Effector memory CD8-positive, alpha-beta T cell (primary cell): Measurements from ENCODE around the gene GANAB.
A peak's percentile ranks its signal among the peaks of the same experiment; 100 is the strongest.
"Not testable (repeated sequence)": the region's sequence is repeated elsewhere in the genome, so short reads cannot be mapped to it uniquely, and the experiment has no call there.

Experiments
- ATAC-seq: fragments of 150-1000 bp; cut with Tn5 transposase; replicated peaks from 2 replicates; pipeline ENCODE4 v1.10.0; 2021; ENCODE audit warnings: mild to moderate bottlenecking, moderate library complexity
- DNase-seq, 3 experiments: peaks; one replicate each; pipeline ENCODE4 v3.0.0; 2021
- H3K27ac Mint-ChIP-seq, 2 donors: one replicate each; pipeline ENCODE4 v1.8.0; 2022; ENCODE audit warnings: mild to moderate bottlenecking in 2 of 2, mixed read lengths in 2 of 2, moderate library complexity in 2 of 2
- H3K27me3 Mint-ChIP-seq, 2 donors: one replicate each; pipeline ENCODE4 v1.8.0; 2022; ENCODE audit warnings: mixed read lengths in 2 of 2
- H3K36me3 Mint-ChIP-seq: one replicate; pipeline ENCODE4 v1.8.0; 2022; ENCODE audit warnings: mild to moderate bottlenecking, moderate library complexity, mixed read lengths; ENCODE audit not compliant: insufficient read depth
- H3K4me1 Mint-ChIP-seq, 2 donors: one replicate each; pipeline ENCODE4 v1.8.0; 2022; ENCODE audit warnings: low read depth in 2 of 2, mixed read lengths in 2 of 2
- H3K4me3 Mint-ChIP-seq, 2 donors: one replicate each; pipeline ENCODE4 v1.8.0; 2022; ENCODE audit warnings: mild to moderate bottlenecking in 2 of 2, mixed read lengths in 2 of 2, moderate library complexity in 2 of 2
- H3K9me3 Mint-ChIP-seq, 2 donors: one replicate each; pipeline ENCODE4 v1.8.0; 2022; ENCODE audit warnings: mixed read lengths in 2 of 2

GANAB gene

DNA sequence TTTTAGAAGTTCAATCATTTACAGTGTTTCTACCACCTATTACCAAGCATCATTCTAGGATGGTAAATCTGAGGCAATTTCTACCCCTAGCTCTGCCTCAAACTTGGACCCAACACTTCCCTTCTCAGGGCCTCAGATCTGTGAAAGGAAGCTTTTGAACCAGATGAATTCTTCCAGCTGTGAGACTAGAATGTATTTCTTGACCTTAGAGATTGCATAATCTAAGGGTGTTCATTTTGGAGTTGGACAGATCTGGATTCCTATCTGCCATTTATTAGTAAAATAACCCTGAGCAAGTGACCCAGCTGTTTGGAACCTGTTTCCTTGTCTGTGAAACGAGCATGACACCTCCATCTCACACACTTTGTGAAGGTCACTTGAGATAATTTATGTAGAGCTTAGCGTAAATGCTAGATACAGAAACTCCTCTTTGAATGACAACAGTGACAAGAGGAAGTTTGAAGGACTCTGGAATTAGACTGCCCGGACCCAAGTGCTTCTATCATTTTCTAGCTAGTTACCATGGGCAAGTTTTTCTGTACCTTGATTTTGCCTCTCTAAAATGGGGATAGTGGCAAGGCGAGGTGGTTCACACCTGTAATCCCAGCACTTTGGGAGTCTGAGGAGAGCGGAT lies 10.5 kb upstream of the GANAB start:
- Mint-ChIP-seq H3K27ac (no peak overlapping the region), H3K4me1 (peaks cover 12% of the 10 kb centered on the region in 2 donors), H3K27me3 (no peaks in the 10 kb centered on the region), H3K36me3 (peaks cover 38% of the 10 kb centered on the region), H3K9me3 (no peaks in the 10 kb centered on the region), H3K4me3 (no peak overlapping the region)
- ATAC-seq (no peak), DNase-seq (no peak)

GRCh38 chr11:62654297-62654696 lies 7.9 kb upstream of the GANAB start:
- ATAC-seq, result no peak
- Mint-ChIP-seq H3K4me1 (peaks cover 12 to 20% of the 10 kb centered on the region in 2 donors), H3K9me3 (no peaks in the 10 kb centered on the region), H3K4me3 (peak overlapping the region; percentile 56 to 93), H3K27me3 (no peaks in the 10 kb centered on the region), H3K36me3 (peaks cover 30% of the 10 kb centered on the region), H3K27ac (peak overlapping the region; percentile 97 to 99)
- DNase-seq, result no peak

- Mint-ChIP-seq H3K4me3 (peak overlapping the region; percentile 93 to 95), H3K27me3 (no peaks in the 10 kb centered on the region), H3K4me1 (peaks cover 12 to 20% of the 10 kb centered on the region in 2 donors), H3K27ac (peak overlapping the region; percentile 97 to 99), H3K9me3 (no peaks in the 10 kb centered on the region), H3K36me3 (peaks cover 33% of the 10 kb centered on the region)
- DNase-seq (peak in 1 of 3 experiments; percentile 28), ATAC-seq (peak; percentile 3)
Observed at GRCh38 chr11:62652161-62653006, 6.0 kb upstream of the GANAB start.

DNA sequence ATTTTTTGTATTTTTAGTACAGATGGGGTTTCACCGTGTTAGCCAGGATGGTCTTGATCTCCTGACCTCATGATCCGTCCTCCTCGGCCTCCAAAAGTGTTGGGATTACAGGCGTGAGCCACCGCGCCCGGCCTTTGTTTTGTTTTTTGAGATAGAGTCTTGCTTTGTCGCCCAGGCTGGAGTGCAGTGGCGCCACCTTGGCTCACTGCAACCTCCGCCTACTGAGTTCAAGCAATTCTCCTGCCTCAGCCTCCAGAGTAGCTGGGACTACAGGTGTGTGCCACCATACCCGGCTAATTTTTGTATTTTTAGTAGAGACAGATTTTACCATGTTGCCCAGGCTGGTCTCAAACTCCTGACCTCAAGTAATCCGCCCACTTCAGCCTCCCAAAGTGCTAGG lies 3.9 kb upstream of the GANAB start:
- H3K36me3 Mint-ChIP-seq, result peaks cover 43% of the 10 kb centered on the region
- H3K4me3 Mint-ChIP-seq, ATAC-seq, DNase-seq, H3K27me3 Mint-ChIP-seq, H3K9me3 Mint-ChIP-seq: not testable (repeated sequence)
- H3K4me1 Mint-ChIP-seq, result peaks cover 17 to 25% of the 10 kb centered on the region in 2 donors
- peak overlapping the region in 1 of 2 donors; percentile 49 for H3K27ac Mint-ChIP-seq

DNA sequence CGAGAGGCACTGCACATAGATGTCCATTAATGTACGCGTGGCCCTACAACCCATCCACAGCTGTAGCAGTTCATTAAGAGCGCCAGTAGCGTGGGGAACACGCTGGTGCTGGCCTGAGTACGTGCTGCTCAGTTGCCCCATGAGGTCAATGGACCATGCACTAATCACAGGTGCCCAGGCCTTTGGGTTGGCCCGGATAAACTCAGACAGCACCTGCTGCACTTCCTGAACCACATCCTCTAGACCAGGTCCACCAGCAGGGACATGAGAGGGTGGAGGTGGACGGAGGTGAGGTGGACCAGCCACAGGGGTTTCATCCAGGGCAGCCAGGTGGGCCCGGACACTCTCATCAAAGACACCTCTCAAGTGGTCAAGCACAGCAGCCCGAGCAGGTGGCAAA lies 3.1 kb upstream of the GANAB start:
- H3K36me3 Mint-ChIP-seq, result peaks cover 43% of the 10 kb centered on the region
- H3K9me3 Mint-ChIP-seq, result no peaks in the 10 kb centered on the region
- no peak overlapping the region for H3K4me3 Mint-ChIP-seq
- DNase-seq (no peak), ATAC-seq (no peak)
- no peak overlapping the region for H3K27ac Mint-ChIP-seq
- H3K4me1 Mint-ChIP-seq, result peaks cover 21 to 29% of the 10 kb centered on the region in 2 donors
- H3K27me3 Mint-ChIP-seq, result no peaks in the 10 kb centered on the region

GRCh38 chr11:62648967-62649364 lies 2.6 kb upstream of the GANAB start:
- H3K27me3 Mint-ChIP-seq, result no peaks in the 10 kb centered on the region
- DNase-seq, result no peak
- no peaks in the 10 kb centered on the region for H3K9me3 Mint-ChIP-seq
- H3K4me1 Mint-ChIP-seq, result peaks cover 21 to 29% of the 10 kb centered on the region in 2 donors
- no peak for ATAC-seq
- peaks cover 41% of the 10 kb centered on the region for H3K36me3 Mint-ChIP-seq
- no peak overlapping the region for H3K4me3 Mint-ChIP-seq
- no peak overlapping the region for H3K27ac Mint-ChIP-seq

DNA sequence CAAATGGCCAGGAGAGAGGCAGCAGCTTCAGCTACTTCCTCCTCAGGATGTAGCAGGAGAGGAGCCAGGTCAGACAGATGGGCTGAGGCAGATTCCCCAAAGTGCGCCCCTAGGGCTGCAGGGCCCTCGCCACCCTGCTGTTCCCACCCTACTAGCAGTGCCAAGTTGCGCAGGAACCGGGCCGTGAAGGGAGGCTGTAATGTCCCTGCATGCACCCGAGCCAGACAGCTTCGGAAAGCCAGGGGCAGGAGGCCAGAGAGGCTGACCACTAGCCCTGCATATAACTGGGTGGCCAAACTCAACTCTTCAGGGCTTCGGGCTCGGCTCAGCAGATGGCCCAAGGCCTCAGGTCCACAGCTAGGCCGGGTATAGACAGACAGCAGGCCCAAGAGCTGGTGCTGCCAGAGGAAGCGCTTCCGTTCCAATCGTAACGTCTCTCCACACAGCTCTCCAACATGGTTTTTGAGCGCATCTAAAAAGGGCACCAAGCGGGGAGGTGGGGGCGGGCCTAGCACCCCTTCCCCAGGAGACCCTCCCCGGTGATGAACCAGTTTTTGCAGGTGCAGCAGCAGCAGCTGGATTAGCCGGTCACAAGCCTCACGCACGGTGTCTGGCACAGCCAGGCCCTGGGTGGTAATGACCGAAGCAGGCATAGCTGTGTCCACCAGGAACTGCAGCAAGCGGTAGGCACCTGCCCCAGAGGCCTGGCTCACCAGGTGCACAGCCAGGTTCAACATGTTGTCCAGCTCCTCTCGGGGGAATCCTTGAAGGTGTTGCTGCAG lies 2.0 kb upstream of the GANAB start:
- H3K27me3 Mint-ChIP-seq, result no peaks in the 10 kb centered on the region
- no peaks in the 10 kb centered on the region for H3K9me3 Mint-ChIP-seq
- peaks cover 18 to 27% of the 10 kb centered on the region in 2 donors for H3K4me1 Mint-ChIP-seq
- ATAC-seq, result no peak
- H3K36me3 Mint-ChIP-seq, result peaks cover 38% of the 10 kb centered on the region
- H3K4me3 Mint-ChIP-seq, result no peak overlapping the region
- H3K27ac Mint-ChIP-seq, result no peak overlapping the region
- no peak for DNase-seq

DNA sequence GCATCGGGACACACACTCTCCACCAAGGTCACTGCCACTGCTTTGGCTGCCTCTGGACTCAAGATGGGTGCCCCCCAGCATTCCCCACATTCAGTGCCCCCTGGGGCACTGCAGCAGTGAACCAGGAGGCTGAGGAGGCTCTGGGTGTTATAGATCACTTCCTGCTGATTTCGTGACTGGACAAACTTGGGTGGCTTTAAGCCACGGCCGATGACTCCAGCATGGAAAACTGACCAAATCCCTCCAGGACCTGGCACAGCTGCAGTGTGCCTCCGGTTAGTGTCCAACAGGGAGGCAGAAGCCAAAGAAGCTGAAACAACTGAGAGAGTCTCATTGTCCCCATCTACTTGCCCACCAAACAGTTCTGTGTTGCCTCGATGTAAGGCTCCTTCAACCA lies 1.2 kb upstream of the GANAB start:
- H3K36me3 Mint-ChIP-seq, result peaks cover 36% of the 10 kb centered on the region
- no peak for DNase-seq
- ATAC-seq, result no peak
- H3K9me3 Mint-ChIP-seq, result no peaks in the 10 kb centered on the region
- no peaks in the 10 kb centered on the region for H3K27me3 Mint-ChIP-seq
- no peak overlapping the region for H3K27ac Mint-ChIP-seq
- H3K4me1 Mint-ChIP-seq, result peaks cover 14 to 24% of the 10 kb centered on the region in 2 donors
- H3K4me3 Mint-ChIP-seq, result no peak overlapping the region

GRCh38 chr11:62646825-62647608 lies 604 bp upstream of the GANAB start:
- no peak for DNase-seq
- peak overlapping the region; percentile 86 to 93 for H3K4me3 Mint-ChIP-seq
- ATAC-seq, result no peak
- H3K36me3 Mint-ChIP-seq, result peaks cover 36% of the 10 kb centered on the region
- no peaks in the 10 kb centered on the region for H3K9me3 Mint-ChIP-seq
- peaks cover 9 to 19% of the 10 kb centered on the region in 2 donors for H3K4me1 Mint-ChIP-seq
- H3K27ac Mint-ChIP-seq, result peak overlapping the region; percentile 86 to 96
- no peaks in the 10 kb centered on the region for H3K27me3 Mint-ChIP-seq

GRCh38 chr11:62645671-62645945 lies 805 bp downstream of the GANAB start:
- Mint-ChIP-seq H3K27me3 (no peaks in the 10 kb centered on the region), H3K36me3 (peaks cover 35% of the 10 kb centered on the region), H3K9me3 (no peaks in the 10 kb centered on the region), H3K27ac (peak overlapping the region; percentile 86 to 96), H3K4me3 (peak overlapping the region; percentile 86 to 93), H3K4me1 (peaks cover 9 to 15% of the 10 kb centered on the region in 2 donors)
- DNase-seq, result no peak
- no peak for ATAC-seq

GRCh38 chr11:62644220-62644619 lies 2.2 kb downstream of the GANAB start:
- ATAC-seq (no peak), DNase-seq (no peak)
- peak overlapping the region in 1 of 2 donors; percentile 43 for H3K4me3 Mint-ChIP-seq
- H3K27me3 Mint-ChIP-seq, result no peaks in the 10 kb centered on the region
- peaks cover 16 to 18% of the 10 kb centered on the region in 2 donors for H3K4me1 Mint-ChIP-seq
- H3K27ac Mint-ChIP-seq, result peak overlapping the region; percentile 12 to 87
- peaks cover 43% of the 10 kb centered on the region for H3K36me3 Mint-ChIP-seq
- H3K9me3 Mint-ChIP-seq, result no peaks in the 10 kb centered on the region

DNA sequence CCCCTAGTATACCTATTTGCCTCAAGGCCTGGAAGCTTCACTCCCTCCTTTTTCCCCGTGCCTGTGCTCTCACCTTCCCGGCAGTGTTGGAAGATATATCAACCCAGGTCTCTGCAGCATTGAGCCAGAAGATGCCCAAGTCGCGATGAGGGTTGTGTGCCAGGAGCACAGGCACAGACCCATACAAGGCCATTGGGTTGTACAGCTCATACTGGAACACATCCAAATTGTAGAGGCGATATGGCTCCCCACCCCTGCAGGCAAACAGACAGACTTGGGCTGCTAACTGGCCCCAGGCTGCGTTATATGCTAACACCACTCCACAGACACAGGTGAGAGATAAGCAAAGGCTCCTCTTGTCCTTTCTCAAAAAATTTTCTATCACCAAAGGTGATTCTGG lies 13.9 kb downstream of the GANAB start:
- peaks cover 92% of the 10 kb centered on the region for H3K36me3 Mint-ChIP-seq
- H3K9me3 Mint-ChIP-seq, result no peaks in the 10 kb centered on the region
- ATAC-seq (no peak), DNase-seq (no peak)
- H3K4me3 Mint-ChIP-seq, result no peak overlapping the region
- H3K27me3 Mint-ChIP-seq, result no peaks in the 10 kb centered on the region
- peak overlapping the region; percentile 50 to 52 for H3K27ac Mint-ChIP-seq
- H3K4me1 Mint-ChIP-seq, result peaks cover 1 to 12% of the 10 kb centered on the region in 2 donors

- no peak overlapping the region for H3K27ac Mint-ChIP-seq
- no peak for DNase-seq
- H3K4me1 Mint-ChIP-seq, result no peaks in the 10 kb centered on the region
- H3K36me3 Mint-ChIP-seq, result peaks cover 59% of the 10 kb centered on the region
- H3K27me3 Mint-ChIP-seq, result no peaks in the 10 kb centered on the region
- no peak for ATAC-seq
- no peak overlapping the region for H3K4me3 Mint-ChIP-seq
- H3K9me3 Mint-ChIP-seq, result no peaks in the 10 kb centered on the region
Observed at GRCh38 chr11:62627713-62628112, 18.7 kb downstream of the GANAB start.
